ENCODE measurements around the gene PMM2. TPM values are rescaled to one million over a fixed set of nuclear protein-coding genes. Genes with fewer than 3 reads are reported as not detected.

PMM2 gene
- total and polyA plus RNA-seq, 2 donors (not counting 3 experiments of a cell fraction or from before 2014, with no cell fraction given), result 29.0 to 61.3 TPM

GRCh38 chr16:8776129-8776584 is 21.5 kb upstream of the PMM2 start:
- no peaks in the 10 kb centered on the region for H3K9me3 ChIP-seq (replicated peaks; ENCODE audit: control insufficient read depth, insufficient read depth, low read length)
- H2AFZ ChIP-seq (ENCODE audit: low read depth, low read length), result no peak overlapping the region
- H4K20me1 ChIP-seq (replicated peaks; ENCODE audit: control insufficient read depth, extremely low read depth, insufficient read depth, low read length), result no peaks in the 10 kb centered on the region
- TF ChIP-seq POLR2AphosphoS5 (IDR thresholded peaks at IDR 0.05; ENCODE audit: insufficient read depth, low read depth, low read length) (no peak), GATA2 (IDR thresholded peaks at IDR 0.05; ENCODE audit: insufficient read depth, insufficient read length, low read depth, low read length) (no peak), FOS (IDR thresholded peaks at IDR 0.05; ENCODE audit: borderline replicate concordance, insufficient read depth, low read length) (no peak), EZH2 (IDR thresholded peaks at IDR 0.05; ENCODE audit: borderline replicate concordance, low read depth, low read length, severe bottlenecking) (no peak), POLR2A (IDR thresholded peaks at IDR 0.05; ENCODE audit: low read depth, low read length) (no peak), CTCF (IDR thresholded peaks at IDR 0.05; ENCODE audit: extremely low read depth in 1 of 2, insufficient read depth in 1 of 2, low read depth in 1 of 2, low read length in 2 of 2) (no peak), MYC (IDR thresholded peaks at IDR 0.05; ENCODE audit: low read depth, low read length) (no peak), JUN (IDR thresholded peaks at IDR 0.05; ENCODE audit: borderline replicate concordance, insufficient read depth, insufficient read length, low read depth) (no peak), MAX (IDR thresholded peaks at IDR 0.05; ENCODE audit: insufficient read depth, insufficient read length) (no peak)
- POLR2A ChIA-PET, result no interaction called here
- H3K4me1 ChIP-seq (ENCODE audit: control insufficient read depth, extremely low read depth, insufficient read depth, low read length), result no peaks in the 10 kb centered on the region
- FAIRE-seq, result no peak
- H3K36me3 ChIP-seq (ENCODE audit: control insufficient read depth in 2 of 2, extremely low read depth in 1 of 2, insufficient read depth in 2 of 2, low read length in 2 of 2), result no peaks in the 10 kb centered on the region
- dilution Hi-C loops (cut with MboI; ENCODE audit: extremely low pct_ligation_motif_present, low sequenced_read_pairs), result no loop called here
- no peaks in the 10 kb centered on the region for H3K9me1 ChIP-seq (replicated peaks; ENCODE audit: control insufficient read depth, extremely low read depth, insufficient read depth, low read length)
- no peak for DNase-seq (ENCODE audit: low read depth, low spot score)
- H3K9ac ChIP-seq (replicated peaks; ENCODE audit: extremely low read depth, insufficient read depth, low read length), result no peak overlapping the region
- intact Hi-C loops (cut with micrococcal nuclease), result no loop called here
- no peak overlapping the region for H3K4me2 ChIP-seq (ENCODE audit: insufficient read depth, low read length)
- no peak overlapping the region for H3K27ac ChIP-seq (ENCODE audit: insufficient read depth, low read depth, low read length)
- no peaks in the 10 kb centered on the region for H3K27me3 ChIP-seq (ENCODE audit: control insufficient read depth in 2 of 2, insufficient read depth in 2 of 2, low read length in 2 of 2)
- no peak overlapping the region for H3K4me3 ChIP-seq (replicated peaks in 1 of 3; ENCODE audit: insufficient read depth in 1 of 3, low read depth in 1 of 3, low read length in 3 of 3)
- H3K79me2 ChIP-seq (ENCODE audit: control insufficient read depth, insufficient read depth, low read length), result no peaks in the 10 kb centered on the region
- BruUV-seq (replicated peaks), result no TSS peak
- CTCF ChIA-PET, result no interaction called here
